Activated naive CD4-positive, alpha-beta T cell treated with Interleukin-2 at 50 U/mL for 16 hours (primary cell): ENCODE results near the gene DAP.
"Not testable (repeated sequence)": the region's sequence is repeated elsewhere in the genome, so short reads cannot be mapped to it uniquely, and the experiment has no call there.

Source experiments
- DNase-seq: peaks from one replicate; pipeline ENCODE4 v3.0.0-alpha.2; 2020

Gene DAP

DNA sequence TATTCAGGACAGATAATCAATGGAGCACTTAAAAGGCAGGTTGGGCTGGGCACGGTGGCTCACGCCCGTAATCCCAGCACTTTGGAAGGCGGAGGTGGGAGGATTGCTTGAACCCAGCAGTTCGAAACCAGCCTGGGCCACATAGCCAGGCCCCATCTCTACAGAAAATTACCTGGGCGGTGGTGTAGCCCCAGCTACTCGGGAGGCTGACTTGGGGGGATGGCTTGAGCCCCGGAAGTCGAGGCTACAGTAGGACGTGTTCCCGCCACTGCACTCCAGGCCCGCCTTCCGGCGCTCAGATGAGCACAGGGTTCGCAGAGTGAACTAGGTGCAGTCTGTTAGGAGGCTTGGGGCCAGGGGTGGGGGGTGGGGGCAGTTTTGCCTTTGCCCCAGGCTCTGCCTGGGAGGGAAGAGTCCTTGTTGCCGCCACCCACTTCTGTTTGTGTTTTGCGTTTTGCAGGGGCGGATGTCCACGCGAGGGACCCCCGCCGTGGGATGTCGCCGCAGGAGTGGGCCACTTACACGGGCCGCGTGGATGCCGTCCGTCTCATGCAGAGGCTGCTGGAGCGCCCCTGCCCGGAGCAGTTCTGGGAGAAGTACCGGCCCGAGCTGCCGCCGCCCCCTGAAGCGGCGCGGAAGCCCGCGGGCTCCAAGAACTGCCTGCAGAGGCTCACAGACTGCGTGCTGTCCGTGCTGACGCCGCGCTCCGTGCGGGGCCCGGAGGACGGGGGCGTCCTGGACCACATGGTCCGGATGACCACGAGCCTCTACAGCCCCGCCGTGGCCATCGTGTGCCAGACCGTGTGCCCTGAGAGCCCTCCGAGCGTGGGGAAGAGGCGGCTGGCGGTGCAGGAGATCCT is 112.0 kb downstream of the DAP start:
- DNase-seq: no peak

- DNase-seq: no peak
Observed at GRCh38 chr5:10647640-10648039, 113.4 kb downstream of the DAP start.

- DNase-seq: no peak
Observed at GRCh38 chr5:10645671-10646070, 115.4 kb downstream of the DAP start.

DNA sequence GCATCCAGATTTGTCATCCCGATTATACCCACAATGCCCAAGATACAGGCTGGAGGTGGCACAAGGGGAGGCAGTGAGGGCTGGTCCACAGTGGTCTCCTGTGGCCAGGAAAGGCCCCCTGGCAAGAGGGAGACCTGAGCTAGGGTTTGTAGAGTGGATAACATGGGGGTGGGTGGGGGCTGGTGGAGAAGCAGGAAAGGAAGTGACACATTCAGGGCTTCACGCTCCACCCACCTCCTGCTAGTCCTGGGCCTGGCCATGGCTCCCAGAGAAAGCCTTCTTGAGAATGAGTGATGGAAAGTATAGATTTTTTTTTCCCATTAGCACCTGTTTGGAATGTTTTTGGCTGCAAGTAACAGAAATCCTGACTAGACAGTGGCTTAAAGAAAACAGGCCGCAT is 115.9 kb downstream of the DAP start:
- DNase-seq: no peak

DNA sequence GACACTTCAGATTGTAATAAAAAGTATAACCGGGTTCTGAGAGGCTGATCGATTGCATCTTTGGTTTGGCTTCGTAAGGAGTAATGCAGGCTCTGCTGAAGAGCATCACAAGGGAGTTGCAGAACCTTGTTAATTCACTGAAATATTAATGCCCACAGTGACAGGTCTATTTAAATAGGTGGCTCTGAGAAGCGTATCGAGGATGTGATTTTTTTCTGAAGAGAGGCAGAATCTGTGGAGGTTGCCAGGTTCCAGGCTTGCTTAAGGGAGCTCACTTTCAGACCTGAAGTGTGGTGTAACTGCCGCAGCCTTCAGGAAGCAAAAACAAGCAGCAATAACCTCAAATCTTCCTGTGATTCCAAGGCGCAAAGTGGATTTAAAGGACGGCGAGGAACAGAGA is 116.8 kb downstream of the DAP start:
- no peak for DNase-seq

GRCh38 chr5:10642367-10642766 is 118.7 kb downstream of the DAP start:
- no peak for DNase-seq

- DNase-seq: no peak
Observed at GRCh38 chr5:10639846-10640368, 121.1 kb downstream of the DAP start.

- not testable (repeated sequence) for DNase-seq
Observed at GRCh38 chr5:10638723-10639122, 122.3 kb downstream of the DAP start.

DNA sequence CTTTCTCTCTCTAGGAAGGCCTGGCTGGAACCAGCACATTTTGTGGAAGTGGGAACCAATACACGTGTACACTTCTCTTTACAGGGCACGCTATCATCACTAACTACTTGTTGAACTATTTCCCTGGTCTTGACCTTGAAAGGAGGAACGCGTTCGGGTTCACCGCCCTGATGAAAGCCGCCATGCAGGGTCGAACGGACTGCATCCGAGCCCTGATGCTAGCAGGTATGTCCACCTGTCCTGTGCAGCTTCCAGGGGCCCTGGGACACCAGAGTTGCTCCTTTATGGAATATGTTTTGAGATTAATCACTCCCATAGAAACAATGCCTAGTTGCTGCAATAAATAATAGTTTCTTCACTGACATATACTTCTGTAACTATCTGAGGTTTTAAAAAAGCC is 123.1 kb downstream of the DAP start:
- DNase-seq: no peak

- DNase-seq: no peak
Observed at GRCh38 chr5:10636363-10637142, 124.5 kb downstream of the DAP start.

DNA sequence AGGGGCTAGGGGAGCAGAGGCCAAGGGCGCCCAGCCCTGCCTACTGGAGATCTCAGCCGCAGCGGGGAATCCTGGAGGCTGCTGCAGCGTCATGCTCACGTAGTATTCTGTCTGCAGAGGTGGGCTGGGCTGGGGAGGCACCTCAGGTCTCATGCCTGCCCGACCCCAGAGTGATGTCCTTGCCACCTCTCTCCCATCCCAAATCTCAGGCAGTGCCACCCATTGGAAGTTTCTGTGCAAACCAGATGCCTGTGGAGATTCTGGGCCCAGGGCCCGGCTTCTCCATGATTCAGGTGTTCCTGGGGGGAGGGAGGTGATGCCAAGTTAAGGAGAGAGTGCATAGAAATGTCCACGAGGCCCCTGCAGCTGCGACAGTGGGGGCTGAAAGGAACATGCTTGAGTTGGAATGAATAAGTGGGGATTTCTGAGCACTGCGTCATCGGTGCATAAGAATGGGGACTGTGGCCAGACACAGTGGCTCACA is 125.1 kb downstream of the DAP start:
- peak; percentile 22 for DNase-seq

DNA sequence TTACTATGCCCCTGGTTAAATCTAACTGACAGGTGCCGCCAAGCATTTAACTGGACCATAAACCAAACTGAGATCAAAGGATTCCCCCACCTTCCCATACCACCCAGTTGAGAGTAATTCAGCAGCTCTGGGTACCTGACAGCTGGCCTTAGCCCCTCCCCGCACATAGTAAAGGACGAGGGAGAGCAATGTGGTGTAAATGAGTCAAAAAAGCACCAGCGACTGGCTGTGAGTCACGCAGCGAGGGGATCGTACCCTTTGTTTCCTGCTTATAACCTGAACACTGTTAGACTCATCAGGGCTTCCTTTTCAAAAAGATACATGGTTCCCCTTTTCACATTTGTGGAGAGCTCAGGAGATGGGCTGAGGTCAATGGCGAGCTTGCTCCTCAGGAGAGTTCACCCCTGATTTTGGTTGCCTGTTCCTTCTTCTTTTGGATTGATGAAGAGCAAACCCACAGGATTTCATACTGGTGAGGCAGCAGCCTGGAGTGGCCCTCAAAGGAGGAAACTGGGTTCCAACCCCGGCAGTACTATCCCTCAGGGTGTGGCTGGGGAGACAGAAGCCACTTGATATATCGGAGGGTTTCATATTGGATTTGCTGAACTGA is 125.7 kb downstream of the DAP start:
- peak; percentile 83 for DNase-seq

DNA sequence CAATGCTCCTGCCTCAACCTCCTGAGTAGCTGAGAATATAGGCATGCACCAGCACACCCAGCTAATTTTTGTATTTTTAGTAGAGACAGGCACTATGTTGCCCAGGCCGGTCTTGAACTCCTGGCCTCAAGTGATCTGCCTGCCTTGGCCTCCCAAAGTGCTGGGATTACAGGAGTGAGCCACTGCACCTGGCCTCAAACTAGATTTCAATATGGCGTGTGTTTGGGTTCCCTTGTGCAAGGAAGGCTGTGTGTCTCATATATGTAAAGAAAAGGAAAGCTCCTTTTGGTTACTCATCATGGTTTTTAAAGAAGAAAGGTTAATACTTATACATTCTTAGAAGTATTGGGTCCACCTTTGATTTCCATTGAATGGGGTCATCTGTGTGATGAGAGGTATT is 126.5 kb downstream of the DAP start:
- no peak for DNase-seq

GRCh38 chr5:10634050-10634449 is 127.0 kb downstream of the DAP start:
- DNase-seq: no peak

DNA sequence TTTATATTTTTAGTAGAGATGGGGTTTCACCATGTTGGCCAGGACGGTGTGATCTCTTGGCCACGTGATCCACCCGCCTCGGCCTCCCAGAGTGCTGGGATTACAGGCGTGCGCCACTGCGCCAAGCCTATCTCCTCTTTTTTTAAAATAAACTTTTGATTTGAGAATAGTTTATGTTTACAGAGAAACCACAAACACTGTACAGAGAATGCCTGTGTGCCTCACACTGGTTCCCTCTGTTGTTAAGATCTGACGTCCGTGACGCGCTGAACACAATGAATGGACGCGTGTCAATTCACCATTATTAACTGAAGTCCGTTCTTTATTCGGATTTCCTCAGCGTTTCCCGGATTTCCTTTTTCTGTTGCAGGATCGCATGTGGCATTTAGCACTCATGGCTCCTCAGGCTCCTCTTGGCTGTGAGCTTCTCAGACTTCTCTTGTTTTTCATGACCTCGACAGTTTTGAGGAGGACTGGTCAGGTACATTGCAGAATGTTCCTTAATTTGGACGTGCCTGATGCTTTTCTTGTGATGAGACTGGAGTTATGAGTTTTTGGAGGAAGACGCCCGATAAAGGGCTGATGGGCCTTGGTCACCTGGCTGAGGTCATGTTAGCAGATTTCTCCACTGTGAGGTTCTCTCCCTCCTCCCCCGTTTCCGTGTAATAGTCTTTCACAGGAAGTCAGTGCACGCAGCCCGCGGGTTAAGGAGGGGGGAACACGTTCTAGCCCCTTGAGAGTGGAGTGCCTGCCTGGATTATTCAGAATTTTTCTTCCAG is 127.6 kb downstream of the DAP start:
- peak; percentile 60 for DNase-seq

- peak; percentile 74 for DNase-seq
Observed at GRCh38 chr5:10632110-10632761, 128.8 kb downstream of the DAP start.

DNA sequence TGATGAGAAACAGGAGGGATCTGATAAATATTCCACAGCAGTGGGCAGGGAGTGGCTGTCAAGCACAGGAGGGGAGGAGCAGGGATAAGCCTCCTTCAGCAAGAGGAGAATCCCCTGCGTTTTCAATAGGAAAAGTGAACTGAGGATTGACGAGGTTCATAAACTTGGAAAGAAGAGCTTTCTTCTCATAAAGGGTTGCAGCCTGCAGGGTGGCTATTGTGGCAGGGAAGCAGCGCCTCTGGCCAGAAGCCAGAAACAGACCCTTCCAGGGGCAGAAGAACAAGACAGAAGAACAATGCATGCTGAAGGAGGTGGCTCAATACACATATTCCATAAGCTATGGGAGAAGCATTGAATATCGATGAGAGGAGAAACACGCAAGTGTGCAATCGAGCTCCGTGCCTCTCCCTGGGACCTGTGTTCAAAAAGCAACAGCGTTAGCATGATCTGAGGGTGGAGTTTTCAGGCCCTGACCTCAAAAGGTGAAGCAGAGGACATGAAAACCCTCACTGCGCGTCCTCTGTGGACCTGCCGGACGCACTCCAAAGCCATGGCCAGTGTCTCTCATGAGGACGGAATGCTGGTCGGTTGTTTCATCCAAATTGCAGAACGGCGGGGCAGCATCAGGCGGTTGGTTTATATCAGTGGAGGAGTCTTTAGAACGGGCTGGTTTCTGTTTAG is 129.6 kb downstream of the DAP start:
- no peak for DNase-seq

- not testable (repeated sequence) for DNase-seq
Observed at GRCh38 chr5:10630744-10631143, 130.3 kb downstream of the DAP start.

- no peak for DNase-seq
Observed at GRCh38 chr5:10630126-10630525, 130.9 kb downstream of the DAP start.

- no peak for DNase-seq
Observed at GRCh38 chr5:10629682-10630081, 131.4 kb downstream of the DAP start.
